ENCODE measurements around the gene EMID1.

- TF ChIP-seq EP300 (IDR thresholded peaks at IDR 0.05) (no peak), POLR2AphosphoS5 (IDR thresholded peaks at IDR 0.05) (no peak), POLR2A (IDR thresholded peaks at IDR 0.05) (no peak)
- TF ChIP-seq, protein P1, sequence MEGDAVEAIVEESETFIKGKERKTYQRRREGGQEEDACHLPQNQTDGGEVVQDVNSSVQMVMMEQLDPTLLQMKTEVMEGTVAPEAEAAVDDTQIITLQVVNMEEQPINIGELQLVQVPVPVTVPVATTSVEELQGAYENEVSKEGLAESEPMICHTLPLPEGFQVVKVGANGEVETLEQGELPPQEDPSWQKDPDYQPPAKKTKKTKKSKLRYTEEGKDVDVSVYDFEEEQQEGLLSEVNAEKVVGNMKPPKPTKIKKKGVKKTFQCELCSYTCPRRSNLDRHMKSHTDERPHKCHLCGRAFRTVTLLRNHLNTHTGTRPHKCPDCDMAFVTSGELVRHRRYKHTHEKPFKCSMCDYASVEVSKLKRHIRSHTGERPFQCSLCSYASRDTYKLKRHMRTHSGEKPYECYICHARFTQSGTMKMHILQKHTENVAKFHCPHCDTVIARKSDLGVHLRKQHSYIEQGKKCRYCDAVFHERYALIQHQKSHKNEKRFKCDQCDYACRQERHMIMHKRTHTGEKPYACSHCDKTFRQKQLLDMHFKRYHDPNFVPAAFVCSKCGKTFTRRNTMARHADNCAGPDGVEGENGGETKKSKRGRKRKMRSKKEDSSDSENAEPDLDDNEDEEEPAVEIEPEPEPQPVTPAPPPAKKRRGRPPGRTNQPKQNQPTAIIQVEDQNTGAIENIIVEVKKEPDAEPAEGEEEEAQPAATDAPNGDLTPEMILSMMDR (IDR thresholded peaks at IDR 0.05), result no peak
Measured at GRCh38 chr22:29225422-29226090, 19.9 kb downstream of the EMID1 start.
